HG03342 (cell line): ENCODE results near the gene PTPN14.
"Not testable (repeated sequence)": the region's sequence is repeated elsewhere in the genome, so short reads cannot be mapped to it uniquely, and the experiment has no call there.

Experiments
- ATAC-seq: cut with Tn5 transposase; IDR thresholded peaks from one replicate; pipeline ENCODE4 v1.9.1; 2021; ENCODE audit warnings: mild to moderate bottlenecking, moderate library complexity; ENCODE audit not compliant: unreplicated experiment

Gene PTPN14

GRCh38 chr1:214551436-214552173 is at the start of gene PTPN14:
Gene PTPN14, minus strand, starts transcription at chr1:214551602. Its CDS starts 86,799 bp downstream, at chr1:214464803.
- no peak for ATAC-seq

DNA sequence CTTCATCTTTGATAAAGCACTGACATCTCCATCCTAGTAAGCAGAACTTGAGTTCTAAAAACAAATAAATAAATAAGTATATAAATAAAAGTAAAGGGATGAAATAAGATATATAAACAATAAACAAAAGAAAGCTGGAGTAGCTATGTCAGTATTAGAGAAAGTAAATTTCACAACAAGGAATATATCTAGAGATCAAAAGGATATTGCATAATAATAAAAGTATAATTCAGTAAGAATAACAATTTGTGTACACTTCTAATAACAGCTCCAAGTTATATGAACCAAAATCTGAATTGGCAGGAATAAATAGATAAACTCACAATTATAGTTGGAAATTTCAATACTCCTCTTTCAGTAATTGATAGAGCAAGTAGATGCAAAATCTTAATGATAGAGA is 41.8 kb upstream of the PTPN14 start:
- no peak for ATAC-seq

GRCh38 chr1:214591918-214592317 is 40.5 kb upstream of the PTPN14 start:
- not testable (repeated sequence) for ATAC-seq

GRCh38 chr1:214590696-214591095 is 39.3 kb upstream of the PTPN14 start:
- ATAC-seq: no peak

DNA sequence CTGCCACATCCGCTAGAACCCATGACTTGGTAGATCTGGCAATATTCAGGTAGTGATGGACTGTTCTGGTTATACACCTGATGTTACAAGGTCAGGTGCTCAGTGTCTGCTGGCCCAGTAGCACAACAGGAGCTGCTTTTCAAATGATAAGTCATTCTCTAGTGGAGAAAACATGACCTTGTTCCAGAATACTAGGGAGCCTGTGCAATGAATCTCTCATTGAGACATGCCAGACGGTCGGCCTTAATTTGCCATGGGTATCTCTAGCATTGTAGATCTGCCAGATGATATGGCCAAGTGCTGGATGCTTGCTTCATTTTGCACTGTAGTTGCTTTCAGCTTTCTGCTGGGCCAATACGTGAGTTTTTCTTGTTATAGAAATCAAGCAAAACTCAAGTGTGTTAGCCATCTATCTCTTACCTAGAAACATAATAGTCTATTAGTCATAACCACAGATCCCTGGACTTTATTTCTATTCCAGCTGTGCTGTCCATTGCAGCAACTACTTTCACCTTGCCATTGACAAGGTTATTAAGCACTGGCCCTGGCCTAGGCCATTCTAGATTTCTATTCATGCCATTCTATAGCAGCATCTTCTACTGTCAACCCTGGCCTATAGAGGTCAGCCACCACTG is 37.7 kb upstream of the PTPN14 start:
- no peak for ATAC-seq

GRCh38 chr1:214587165-214587564 is 35.8 kb upstream of the PTPN14 start:
- no peak for ATAC-seq

- no peak for ATAC-seq
These were observed 35.2 kb upstream of the PTPN14 start for GRCh38 chr1:214586621-214587020.

DNA sequence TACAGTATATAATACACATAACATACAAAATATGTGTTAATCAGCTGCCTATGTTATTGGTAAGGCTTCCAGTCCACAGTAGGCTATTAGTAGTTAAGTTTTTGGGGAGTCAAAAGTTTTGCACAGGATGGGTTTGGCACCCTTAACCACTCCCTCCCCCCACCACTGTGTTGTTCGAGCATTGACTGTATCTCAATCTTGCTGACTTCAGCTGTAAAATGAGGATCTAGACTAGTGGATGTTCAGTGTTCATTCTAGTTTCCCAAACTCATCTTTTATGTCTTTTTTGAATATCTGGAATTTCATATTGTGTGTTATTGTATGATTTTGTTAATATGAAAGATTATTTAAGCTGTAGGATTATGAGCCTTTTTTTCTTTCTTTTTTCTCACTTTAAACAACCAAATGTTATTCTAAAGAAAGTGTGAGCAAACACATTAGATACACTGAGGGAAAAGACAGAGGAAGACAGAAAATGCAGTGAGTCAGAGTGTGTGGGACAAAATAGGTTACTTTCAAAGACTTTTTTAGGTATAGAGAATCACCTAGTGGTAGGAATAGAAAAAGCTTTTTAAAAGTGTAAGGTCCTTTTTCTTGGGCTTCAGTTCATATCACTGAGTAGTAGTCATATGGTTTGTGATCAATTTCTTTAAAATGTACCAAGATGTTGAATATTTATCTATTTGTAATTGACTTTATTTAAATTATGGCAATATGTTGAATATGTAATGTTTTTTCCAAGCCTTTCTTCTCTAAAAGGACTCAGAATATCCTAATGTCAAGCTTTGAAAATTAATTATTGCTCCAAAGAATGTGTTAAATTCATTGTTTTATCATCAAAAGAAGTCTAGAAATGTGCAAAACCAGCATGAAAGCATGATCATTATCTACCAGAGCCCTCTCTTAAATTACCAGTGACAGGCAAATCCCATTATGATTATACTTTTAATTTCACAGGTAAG is 33.7 kb upstream of the PTPN14 start:
- peak; percentile 79 for ATAC-seq

DNA sequence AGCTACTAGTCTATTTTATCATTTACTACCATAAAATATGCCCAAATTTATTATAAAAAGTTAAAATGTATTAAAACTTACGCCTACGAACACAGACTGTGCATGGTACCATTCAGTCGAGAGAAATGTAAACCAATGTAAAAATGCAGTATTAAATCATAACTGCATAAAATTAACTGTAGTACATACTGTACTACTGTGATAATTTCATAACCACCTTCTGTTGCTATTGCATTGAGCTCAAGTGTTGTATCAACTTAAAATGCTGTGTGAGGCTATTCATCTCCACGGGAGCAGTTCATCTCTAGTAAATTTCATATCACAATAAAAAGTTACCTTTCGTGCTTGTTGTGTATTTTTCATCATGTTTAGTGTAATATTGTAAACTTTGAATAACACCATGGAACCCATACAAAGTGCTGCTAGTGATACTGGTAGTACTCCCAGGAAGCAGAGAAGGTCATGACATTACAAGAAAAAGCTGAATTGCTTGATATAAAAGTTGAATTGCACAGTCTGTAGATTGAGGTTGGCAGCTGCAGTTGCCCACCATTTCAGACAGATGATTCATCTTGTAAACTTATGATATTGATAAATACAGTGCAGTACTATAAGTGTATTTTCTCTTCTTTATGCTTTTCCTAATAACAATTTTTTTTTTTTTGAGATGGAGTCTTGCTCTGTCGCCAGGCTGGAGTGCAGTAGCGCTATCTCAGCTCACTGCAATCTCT is 32.6 kb upstream of the PTPN14 start:
- ATAC-seq: no peak

- ATAC-seq: no peak
These were observed 31.7 kb upstream of the PTPN14 start for GRCh38 chr1:214583113-214583512.

GRCh38 chr1:214582289-214582891 is 31.0 kb upstream of the PTPN14 start:
- no peak for ATAC-seq

DNA sequence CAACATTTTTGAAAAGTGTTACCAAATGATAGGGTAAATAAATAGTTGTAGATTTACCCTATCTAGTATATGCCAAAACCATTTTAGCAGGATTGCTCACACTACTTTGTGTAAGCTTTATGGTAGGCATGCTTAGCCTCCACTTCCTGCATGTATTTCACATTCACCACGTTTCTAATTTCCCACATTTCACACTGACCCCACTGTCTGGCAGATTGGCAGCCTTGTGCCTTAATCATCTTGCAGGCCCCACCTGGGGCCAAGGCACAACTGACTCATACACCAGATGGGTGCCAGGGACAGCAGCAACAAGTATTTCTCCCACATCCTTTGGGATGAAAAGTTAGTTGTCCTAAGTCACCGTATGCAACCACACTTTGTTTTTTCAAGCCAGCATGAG is 30.4 kb upstream of the PTPN14 start:
- no peak for ATAC-seq

- no peak for ATAC-seq
These were observed 27.8 kb upstream of the PTPN14 start for GRCh38 chr1:214579183-214579582.

- ATAC-seq: not testable (repeated sequence)
These were observed 24.7 kb upstream of the PTPN14 start for GRCh38 chr1:214576120-214576519.

GRCh38 chr1:214574598-214575411 is 23.4 kb upstream of the PTPN14 start:
- ATAC-seq: no peak

DNA sequence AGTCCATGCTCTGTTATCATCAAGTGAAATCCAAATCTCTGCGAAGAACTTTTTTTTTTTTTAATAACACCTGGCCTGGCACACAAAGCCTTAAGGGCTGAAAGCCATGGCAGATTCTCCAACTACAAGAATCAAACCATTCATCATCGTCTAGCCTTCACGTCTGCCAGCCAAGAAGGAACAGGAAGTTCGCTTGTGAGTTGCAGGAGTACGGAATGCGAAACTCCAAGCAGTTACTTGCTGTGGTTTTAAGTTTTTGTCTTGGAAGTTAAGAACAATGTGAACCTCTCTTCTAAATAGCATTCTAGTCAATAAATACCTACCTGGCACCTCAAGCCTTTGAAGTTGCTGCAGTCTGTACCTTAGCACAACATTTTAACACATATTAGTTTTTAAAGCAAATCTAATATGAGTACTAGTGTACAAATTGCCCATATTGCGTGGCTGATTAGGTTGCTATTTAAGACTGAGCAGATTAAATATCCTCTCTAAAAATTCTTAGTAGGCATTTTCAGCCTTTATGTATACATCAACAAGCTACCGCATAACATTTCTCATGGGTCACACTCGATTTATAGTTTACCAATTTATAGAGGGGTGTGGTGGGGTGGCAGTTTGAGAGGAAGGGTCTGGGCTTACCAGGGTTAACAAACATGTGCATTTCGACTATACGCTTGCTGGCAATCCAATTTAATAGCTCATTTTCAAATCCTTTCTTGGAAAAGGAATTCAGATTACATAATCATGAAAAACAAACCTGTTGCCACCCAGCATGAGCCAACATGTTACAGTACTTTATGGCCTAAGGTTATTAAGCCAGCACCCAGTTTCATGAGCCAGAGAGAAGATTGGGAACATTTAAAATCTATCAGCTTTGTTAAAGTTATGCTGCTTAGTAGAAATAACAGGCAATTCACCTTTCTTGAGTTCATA is 22.2 kb upstream of the PTPN14 start:
- ATAC-seq: no peak

DNA sequence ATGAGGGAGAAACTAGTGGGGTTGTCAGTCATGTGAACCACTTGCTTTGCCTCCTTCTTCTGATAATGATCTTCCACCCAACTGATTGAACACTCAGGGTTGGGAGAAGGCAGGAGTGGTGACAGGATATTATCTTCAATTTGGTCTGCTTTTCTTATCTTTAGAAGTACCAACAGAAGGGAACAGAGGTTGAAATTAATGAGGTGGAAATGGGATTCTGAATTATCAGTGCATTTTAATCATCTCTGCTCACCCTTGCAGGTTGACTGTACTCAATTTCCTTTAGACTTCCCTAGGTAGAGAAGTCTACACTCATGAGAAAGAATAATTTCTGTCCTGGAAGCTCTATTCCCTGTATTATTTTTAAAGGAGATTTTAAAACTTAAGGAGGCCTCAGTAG is 19.9 kb upstream of the PTPN14 start:
- no peak for ATAC-seq

DNA sequence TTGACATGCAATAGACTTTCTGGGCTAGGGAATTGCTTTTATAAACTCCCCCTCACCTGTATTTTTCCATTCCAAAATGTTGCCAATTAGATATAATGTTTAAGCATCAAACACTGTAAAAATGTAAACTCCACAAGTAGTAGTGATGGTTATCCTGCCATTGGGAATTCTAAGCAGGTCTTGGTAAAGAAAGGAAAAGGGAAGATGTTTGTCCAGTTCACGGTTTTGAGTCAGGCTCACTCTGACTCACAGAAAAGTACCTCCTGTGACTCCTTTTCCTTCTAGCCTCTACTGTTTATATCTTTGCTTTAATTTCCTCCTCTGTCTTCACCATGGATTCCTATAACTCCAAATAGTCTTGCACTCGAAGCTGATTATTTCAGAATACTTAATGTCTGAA is 19.0 kb upstream of the PTPN14 start:
- ATAC-seq: no peak
